Measurements from ENCODE around the gene PRLR.

DNA sequence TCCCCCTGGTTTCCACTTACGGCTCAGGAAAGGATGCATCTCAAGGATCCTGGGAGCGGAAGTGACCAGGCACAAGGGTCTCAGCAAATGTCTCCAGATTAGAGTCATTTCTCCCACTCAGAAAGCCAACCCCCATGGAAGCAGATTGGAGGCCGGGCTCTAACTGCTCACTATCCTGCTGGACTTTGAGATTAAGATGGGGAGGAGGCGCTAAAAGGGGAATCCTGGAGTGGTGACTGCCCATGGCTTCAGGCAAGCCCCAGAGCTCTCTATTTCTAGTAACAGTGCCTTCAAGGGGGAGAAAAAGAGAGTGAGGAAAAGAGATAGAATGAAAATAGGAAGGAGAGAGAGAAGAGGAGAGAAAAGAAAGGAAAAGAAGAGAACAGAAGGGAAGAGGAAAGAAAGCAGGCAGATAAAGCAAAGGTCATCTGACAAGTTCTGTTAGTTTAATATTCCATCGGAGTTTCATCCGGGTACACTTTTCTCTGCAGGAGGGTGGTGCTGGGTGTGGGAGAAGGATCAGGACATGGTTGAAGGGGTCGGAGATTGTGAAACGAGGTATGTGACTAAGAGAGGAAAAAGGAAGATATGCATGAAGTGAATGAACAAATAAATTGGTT lies 182.4 kb downstream of the PRLR start, which contains the start of gene AGXT2:
- TF ChIP-seq ZNF217 (CRISPR knock-in tag; IDR thresholded peaks at IDR 0.05) = no peak
- no peak for TF ChIP-seq RBM39 (optimal IDR thresholded peaks at IDR 0.05; ENCODE audit: low read depth, low read length)
- TF ChIP-seq CBX3 (IDR thresholded peaks at IDR 0.05; ENCODE audit: borderline replicate concordance in 1 of 2, low read length in 2 of 2) = no peak
- TF ChIP-seq EGR1 (conservative IDR thresholded peaks at IDR 0.05) = no peak
- no peak for TF ChIP-seq U2AF1 (optimal IDR thresholded peaks at IDR 0.05; ENCODE audit: low read depth, low read length)
- TF ChIP-seq ZFP1 (CRISPR knock-in tag; IDR thresholded peaks at IDR 0.05) = no peak
- TF ChIP-seq JUNB (CRISPR knock-in tag; conservative IDR thresholded peaks at IDR 0.05) = no peak
- no peak for TF ChIP-seq POLR2AphosphoS2 (IDR thresholded peaks at IDR 0.05; ENCODE audit: low read length)
- TF ChIP-seq MYBL2 (IDR thresholded peaks at IDR 0.05; ENCODE audit: low read depth) = no peak
- no peak for TF ChIP-seq MYBL2 (CRISPR knock-in tag; IDR thresholded peaks at IDR 0.05; ENCODE audit: borderline replicate concordance)
- no peak for TF ChIP-seq DPF2 (IDR thresholded peaks at IDR 0.05)

Data from K562 (cell line).